Sciatic nerve (tissue), 2 donors: ENCODE data around the gene TMEM255B. TPM values are rescaled to one million over a fixed set of nuclear protein-coding genes. Genes with fewer than 3 reads are reported as not detected.
"Not testable (repeated sequence)": the region's sequence is repeated elsewhere in the genome, so short reads cannot be mapped to it uniquely, and the experiment has no call there.

Experiments
- ATAC-seq: fragments of 200-7000 bp; cut with Tn5 transposase; one replicate; pipeline ENCODE4 v1.9.1; 2020; ENCODE audit warnings: mild to moderate bottlenecking, moderate library complexity
- DNase-seq: peaks from one replicate; pipeline ENCODE4 v3.0.0-alpha.2; 2020; ENCODE audit warnings: low spot score
- intact Hi-C: fragments of 100-400 bp; cut with DNase I; formaldehyde crosslinking; loops from one replicate; pipeline ENCODE4 v1.14.2; 2022
- total RNA-seq: library from RNA; stranded (reverse); fragmentation: NEBNext Ultra II Directional; extraction: Animal tissue kit (Norgen Biotek cat#: 25700); gene quantifications from one replicate; pipeline ENCODE4 v1.2.1, GENCODE V29; 2021
- donor health status: DM: no; HTN: no; CAD: no.
- donor health status: DM: no; HTN: no; CAD: no.

Gene TMEM255B
- total RNA-seq, 1 donor from 2014 or later = 34.8 TPM

DNA sequence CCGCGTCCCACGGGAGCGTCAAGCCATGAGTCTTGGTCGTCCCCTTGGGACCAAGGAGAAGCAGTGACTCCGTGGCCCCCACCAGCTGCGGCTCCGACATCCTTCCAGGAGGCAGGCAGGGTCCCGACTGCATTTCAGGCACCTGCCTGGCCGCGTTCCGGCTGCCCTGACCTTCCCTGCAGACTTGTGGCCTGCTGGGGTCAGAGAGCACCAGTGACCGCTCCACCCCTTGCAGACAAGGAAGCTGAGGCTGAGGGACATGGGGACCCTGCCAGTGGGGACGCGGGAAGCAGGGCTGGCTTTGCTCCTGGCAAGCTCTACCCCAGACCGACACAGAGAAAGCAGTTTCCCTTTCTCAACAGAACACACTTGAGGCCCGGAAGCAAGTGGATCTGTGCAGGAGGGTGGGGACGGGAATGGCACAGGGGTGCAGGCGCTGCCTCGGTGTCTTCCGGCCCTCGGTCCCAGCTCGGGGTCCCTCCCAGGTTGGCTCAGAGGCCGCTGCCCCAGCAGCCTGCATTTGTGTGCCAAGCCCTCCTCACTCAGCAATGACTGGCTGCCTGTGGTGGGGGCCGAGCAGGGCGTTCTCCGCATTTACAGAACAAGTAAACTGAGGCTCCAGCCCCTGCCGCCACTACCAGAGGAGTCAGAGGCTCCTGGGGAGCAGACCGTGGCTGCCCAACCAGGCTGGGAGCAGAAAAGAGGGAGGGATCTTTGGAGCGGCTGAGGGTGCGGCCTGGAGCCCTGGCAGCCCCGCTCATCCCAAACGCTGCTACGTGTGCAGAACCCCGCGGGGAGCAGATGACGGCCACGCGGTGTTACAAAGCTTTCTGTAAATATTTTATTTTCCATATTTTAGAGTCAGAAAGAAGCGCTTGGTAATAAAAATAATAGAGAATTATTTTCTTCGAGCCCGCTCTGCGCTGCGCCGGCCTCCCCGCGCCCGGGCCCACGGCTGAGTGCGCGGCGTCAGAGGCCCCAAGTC lies 61.0 kb downstream of the TMEM255B start:
- intact Hi-C loops = no loop called here
- ATAC-seq (peak; percentile 23), DNase-seq (no peak)

DNA sequence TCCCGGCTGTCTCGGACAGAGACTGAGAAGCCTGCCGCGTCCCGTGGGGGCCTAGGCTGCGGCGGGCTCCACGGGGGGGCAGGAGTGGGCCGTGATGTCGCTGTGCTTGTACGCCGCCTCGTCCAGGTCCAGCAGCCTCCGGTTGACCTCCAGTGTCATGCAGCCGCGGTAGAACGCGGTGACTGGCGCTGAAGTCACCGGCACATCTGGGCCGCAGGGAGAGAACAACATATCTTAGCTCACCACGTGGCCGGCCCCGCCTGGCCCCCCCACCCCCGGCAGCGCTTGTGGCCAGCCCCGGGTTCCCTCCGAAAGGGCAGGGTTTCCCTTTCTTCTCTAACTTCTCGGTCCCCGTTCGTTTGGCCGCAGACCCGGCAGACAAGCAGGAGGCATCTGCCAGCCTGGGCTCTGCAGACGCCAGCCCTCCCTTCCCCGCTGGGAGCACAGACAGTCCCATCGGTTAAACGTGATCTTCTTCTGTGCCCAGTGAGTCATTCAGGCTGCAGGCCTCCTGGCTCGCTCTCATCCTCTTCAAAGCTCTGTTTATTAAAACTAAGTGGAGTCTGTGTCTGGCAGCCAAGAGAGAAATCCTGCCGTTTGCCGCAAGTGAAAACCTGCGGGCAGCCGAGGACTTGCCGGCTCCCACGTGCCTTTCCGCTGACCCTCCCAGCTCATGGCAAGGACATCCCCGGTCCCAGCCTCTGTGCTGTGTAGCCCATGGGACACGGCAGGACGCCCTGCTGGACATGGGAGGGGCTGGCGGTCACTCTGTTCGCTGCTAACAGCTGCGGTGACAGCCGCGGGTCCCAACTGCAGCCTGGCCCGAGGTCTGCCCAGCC lies 62.0 kb downstream of the TMEM255B start:
- peak; percentile 79 for ATAC-seq
- intact Hi-C loops = no loop called here
- peak; percentile 81 for DNase-seq

DNA sequence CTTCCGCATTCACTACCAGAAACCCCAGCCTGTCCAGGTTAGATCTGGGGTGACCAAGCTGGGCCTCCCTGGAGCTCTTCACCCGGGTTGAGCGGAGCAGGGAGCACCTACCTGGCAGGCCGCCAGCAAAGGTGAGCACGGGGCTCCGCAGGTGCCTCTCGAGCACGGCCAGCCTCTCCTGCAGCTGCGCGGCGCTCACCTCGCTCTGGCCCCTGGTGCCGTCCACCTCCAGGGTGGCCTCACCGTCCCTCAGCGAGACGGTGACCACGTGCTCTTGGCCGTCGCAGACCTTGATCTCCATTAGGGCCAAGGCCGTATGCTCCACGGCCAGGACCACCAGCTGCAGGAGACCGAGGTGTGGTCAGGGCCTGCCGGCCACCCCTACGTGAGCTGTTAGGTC lies 62.8 kb downstream of the TMEM255B start:
- intact Hi-C loops = no loop called here
- ATAC-seq (no peak), DNase-seq (no peak)

DNA sequence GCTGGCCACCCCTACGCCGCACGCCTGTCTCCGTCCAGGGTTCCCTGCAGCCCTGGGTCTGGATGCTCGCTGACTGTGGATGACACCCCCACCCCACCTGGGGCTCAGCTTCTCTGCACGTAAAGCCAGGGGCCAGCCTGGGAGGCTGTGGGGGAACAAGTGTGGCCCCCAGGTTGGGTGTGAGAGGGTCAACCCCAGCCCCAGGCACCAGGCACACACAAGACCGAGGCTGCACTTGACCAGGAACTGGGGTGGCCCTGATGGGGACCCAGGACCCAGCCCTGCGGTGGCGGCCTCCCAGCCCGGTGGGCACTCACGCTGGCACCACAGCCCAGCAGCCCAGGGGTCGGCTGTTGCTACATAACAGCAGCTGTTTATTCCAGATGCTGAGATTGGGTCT lies 63.2 kb downstream of the TMEM255B start:
- ATAC-seq (no peak), DNase-seq (no peak)
- intact Hi-C loops = no loop called here

DNA sequence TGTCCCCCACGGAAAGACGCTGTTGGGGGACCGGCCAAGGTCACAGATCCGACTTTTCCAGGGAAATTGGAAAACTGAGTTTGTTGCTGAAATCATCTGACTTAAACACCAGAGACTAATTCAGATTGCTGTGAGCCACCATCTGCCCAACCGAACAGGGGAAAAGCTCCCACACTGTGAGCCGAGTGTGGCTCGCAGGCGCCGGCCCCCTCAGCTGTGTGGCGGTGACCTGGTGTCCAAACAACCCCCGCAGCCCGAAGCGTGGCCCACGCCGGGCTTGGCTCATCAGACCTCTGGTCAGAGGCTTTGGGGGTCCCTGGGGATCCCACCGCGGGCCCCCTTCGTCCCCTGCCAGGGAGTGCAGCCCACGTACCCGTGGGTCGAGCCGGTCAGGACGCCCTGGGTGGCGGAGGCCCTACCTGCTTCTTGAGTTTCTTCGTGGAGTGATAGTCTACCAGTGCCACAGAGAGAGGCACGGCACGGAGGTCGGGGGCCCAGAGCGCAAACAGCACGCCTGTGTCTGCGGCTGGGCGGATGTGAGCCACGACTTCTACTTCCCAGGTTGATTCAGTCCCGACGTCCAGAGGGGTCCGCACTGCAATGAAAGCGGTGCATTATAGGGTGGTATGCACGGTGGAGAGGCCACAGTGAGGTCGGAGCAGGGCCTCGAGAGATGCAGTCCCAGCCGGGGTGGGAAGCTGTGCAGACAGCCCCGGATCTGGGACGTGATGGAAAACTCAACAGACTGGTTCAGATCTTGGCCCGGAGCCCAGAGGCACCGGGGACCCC lies 64.1 kb downstream of the TMEM255B start:
- ATAC-seq = no peak
- intact Hi-C loops = no loop called here
- no peak for DNase-seq

DNA sequence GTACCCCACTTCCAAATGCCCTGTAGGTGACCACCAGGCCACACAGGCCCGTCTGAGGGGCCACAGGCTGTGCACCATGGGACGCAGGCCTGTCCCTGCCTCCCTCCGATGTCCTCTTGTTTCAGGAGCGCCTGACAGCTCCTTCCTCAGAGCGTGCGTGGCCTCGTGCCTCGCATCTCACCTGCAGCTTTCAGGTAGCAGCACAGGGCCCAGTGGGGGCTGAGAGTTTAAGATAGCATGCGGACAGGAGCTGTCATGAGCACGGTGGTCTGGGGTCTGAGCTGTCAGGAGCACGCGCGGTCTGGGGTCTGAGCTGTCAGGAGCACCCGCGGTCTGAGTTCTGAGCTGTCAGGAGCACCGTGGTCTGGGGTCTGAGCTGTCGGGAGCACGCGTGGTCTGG lies 64.7 kb downstream of the TMEM255B start:
- intact Hi-C loops = no loop called here
- ATAC-seq (no peak), DNase-seq (no peak)

DNA sequence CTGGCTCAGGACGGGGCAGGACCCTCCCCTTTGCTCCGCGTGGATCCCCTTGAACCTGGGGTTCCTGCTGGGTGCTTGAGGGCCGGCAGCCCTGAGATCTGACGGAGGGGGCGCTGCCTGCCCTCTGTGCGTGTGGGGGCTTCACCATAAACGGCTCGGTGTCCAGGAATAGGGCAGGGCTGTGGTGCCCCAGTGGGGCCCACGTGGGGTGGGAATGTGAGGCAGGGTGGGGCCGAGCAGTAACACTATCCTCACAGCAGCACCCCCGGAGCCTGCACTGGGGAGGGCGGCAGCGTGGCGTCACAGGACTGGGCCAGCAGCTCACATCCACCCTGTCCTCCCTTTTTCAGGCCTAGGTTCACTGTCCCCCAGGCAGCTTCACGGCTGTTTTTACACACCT lies 66.8 kb downstream of the TMEM255B start:
- DNase-seq (no peak), ATAC-seq (no peak)
- intact Hi-C loops = no loop called here

DNA sequence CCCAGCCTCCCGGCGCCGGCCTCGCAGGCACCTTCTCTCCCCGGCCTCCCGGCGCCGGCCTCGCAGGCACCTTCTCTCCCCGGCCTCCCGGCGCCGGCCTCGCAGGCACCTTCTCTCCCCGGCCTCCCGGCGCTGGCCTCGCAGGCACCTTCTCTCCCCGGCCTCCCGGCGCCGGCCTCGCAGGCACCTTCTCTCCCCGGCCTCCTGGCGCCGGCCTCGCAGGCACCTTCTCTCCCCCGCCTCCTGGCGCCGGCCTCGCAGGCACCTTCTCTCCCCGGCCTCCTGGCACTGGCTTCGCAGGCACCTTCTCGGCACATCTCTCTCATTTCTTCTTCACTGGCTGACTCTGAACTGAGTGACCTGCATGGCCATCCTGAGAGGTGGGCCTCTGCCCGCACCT lies 67.4 kb downstream of the TMEM255B start:
- DNase-seq, intact Hi-C loops, ATAC-seq: not testable (repeated sequence)

DNA sequence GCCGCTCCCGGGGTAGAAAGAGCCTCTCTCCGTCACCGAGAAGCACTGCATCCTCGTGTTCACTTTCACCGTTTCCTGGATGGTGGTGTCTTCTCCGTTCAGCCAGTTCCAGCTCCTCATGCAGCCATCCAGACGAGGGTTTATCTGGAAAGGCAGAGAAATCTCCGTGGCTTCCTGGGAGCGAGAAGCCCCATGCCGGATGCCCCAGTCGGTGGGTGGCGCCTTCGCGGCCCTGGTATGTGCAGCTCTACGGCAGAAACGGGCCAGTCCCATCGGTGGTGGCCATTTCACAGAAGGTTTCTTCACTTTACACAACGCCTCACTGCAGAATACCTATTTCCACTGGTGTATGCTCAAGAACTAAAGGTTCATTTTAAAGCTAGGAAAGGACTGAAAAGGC lies 68.0 kb downstream of the TMEM255B start:
- DNase-seq = no peak
- no peak for ATAC-seq
- intact Hi-C loops = no loop called here

DNA sequence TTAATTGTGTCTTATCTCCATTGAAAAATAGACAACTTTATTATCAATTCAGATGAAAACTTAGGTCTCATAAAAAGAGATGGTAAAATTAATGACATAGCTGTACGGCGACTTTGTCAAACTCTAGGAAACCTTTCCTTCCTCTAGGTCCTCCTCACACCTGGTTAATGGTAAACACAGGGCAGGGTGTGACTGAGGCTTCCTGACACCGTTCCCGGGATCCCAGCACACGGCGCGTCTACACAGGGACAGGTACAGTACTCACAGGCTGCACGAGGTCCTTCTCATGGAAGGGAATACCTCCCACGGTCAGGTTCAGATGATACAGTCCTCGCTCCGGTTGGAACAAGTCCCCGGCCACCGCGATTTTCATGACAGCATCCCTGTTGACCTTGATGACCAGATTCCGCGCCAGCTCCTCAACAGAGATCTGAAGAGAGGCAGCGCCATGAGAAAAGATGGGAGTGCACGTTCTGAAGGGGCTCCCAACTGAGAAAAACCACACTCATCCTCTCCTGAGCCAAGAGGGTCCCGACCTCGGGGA lies 69.3 kb downstream of the TMEM255B start:
- no peak for DNase-seq
- intact Hi-C loops = no loop called here
- no peak for ATAC-seq

DNA sequence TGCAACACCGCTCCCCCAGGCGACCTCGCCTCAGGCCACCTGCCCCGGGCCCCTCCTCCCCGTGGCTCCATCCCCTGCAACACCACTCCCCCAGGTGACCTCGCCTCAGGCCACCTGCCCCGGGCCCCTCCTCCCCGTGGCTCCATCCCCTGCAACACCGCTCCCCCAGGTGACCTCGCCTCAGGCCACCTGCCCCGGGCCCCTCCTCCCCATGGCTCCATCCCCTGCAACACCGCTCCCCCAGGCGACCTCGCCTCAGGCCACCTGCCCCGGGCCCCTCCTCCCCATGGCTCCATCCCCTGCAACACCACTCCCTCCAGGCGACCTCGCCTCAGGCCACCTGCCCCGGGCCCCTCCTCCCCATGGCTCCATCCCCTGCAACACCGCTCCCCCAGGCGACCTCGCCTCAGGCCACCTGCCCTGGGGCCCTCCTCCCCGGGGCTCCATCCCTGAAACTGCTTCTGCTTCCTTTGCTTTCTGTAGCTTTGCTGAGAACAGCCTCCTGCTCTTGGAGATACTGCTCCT lies 71.5 kb downstream of the TMEM255B start:
- DNase-seq, ATAC-seq, intact Hi-C loops: not testable (repeated sequence)

DNA sequence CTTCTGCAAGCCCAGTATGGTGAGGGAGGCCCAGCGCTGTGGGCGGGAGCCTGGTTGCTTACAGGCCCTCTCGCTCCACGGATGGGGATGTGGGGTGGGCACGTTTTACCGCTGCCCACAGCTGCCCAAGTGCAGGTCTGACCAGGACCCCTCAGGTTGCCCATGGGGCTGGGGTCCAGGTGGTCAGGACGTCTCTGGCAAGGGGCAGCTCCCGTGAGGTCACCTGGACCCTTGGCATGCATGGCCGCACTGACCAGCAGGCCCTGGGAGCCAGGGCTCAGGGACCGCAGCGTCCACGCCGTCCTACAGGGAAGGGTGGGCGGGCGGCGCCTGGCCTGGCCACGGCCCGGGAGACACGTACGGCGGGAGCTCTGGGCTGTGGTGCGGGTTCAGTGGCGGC lies 72.0 kb downstream of the TMEM255B start:
- ATAC-seq (no peak), DNase-seq (no peak)
- intact Hi-C loops = no loop called here

DNA sequence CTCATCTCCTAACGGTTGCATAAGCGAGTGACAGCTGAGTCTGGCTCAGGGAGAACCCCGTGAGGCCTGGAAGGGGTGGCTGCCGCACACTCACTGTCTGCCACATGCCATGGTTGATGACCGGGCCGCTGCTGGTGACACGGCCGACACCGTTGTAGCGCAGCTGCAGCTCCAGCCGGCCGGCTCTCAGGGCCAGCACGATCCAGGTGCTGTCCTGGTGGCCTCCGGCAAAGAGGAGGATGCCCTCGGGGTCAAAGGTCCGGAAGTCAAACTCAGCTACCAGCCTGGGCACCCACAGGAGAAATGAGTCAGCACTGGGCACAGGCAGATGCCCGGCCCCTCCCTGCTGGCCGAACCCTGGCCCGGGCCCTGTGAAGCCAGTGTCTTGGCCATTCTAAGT lies 73.2 kb downstream of the TMEM255B start:
- DNase-seq (no peak), ATAC-seq (no peak)
- intact Hi-C loops = no loop called here

DNA sequence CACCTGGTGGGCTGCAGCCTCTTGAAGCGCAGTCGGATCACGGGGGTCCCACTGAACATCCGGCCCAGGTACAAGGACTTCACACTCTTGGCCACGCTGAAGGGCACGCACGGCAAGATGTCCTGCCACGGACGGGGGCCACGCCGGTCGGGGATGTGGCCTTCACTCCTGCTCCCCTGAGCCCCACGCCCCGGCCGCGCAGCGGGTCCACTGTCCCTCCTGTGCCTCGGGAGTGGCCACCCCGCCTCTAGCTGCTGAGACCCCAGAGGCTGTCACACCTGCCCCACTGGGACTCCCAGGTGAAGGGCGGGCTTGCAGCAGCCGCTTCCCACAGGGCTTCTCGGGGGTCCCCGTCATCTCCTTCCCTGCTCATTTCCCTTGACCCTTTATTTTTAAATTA lies 73.6 kb downstream of the TMEM255B start:
- no peak for DNase-seq
- ATAC-seq = no peak
- intact Hi-C loops = no loop called here

DNA sequence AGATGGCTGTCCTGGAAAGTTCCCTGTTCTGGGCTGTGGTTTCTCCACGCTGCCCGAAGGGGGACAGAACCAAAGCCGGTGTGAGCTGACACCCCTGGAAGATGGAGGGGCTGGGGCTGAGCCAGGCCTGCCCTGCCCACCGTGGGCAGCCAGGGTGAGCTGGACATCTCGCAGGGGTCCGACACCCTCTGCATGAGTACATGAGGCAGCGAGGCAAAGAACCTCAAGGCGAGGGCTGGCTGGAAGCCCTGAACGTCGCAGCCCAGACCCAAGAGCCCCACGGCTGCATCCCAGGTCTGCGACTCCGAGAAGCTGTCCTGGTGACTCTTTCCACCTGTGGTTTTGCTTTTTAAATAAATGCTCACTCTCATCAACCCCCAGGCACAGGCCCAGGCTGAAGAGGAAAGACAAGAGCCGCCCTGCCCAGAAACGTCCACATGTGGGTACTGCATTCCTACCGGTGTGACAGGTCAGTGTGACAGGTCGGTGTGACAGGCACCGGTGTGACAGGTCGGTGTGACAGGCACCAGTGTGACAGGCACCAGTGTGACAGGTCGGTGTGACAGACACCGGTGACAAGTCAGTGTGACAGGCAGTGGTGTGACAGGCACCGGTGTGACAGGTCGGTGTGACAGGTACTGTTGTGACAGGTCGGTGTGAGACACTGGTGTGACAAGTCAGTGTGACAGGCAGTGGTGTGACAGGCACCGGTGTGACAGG lies 74.2 kb downstream of the TMEM255B start:
- intact Hi-C loops = no loop called here
- DNase-seq = no peak
- ATAC-seq = no peak

DNA sequence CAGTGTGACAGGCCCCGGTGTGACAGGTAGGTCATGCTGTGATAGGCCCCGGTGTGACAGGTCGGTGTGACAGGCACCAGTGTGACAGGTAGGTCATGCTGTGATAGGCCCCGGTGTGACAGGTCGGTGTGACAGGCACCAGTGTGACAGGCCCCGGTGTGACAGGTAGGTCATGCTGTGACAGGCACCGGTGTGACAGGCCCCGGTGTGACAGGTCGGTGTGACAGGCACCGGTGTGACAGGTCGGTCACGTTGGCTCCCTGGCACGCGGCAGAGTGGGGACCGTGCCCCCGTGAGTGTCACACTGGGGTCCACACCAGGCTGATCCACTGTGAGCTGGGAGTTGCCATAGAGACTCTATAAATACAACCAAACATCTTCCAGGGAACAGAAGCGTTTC lies 75.0 kb downstream of the TMEM255B start:
- DNase-seq, ATAC-seq, intact Hi-C loops: not testable (repeated sequence)

DNA sequence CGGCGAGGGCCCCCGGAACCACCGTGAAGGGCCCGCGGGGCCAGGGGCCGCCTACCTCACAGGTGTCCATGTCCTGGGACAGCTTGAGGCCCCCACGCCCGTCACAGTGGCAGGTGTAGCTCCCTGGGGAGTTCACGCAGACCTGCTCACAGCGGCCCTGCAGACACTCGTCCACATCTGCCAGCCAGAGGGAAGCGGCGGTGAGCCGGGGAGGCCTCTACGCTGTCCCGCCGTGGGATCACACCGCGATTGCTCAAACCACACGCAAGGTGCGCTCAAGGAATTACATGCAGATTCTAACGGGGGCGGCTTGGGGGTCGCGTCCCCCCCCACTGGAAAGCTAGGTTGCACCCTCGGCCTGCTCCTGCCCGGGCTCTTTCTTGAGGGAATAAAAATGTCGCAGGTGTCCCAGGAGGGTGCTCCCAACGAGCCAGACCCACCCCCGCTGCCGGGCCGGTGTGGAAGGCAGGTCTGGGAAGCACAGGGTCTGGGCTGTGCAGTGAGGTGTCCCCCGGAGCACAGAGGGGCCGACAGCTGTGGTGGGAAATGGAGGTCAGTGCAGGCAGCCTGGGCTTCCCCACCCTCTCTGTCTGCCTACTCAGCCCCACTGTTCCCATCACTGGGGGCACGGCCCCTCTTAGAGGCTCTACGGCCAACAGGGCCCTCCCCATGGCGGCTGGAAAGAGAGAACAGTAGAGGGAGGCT lies 75.6 kb downstream of the TMEM255B start:
- ATAC-seq (no peak), DNase-seq (no peak)
- intact Hi-C loops = no loop called here
